HEK293 (cell line): ENCODE measurements around the gene CDCA4.

Experiments
- CTCF ChIA-PET: fragments of 350-600 bp; formaldehyde crosslinking; extraction: SDS; loops from one replicate; lab custom pipeline; 2021; ENCODE audit warnings: antibody characterized with exemption; lab: Yijun Ruan, JAX
- POLR2A ChIA-PET: fragments of 300-600 bp; formaldehyde crosslinking; extraction: SDS; loops from one replicate; lab custom pipeline; 2020; ENCODE audit warnings: antibody characterized with exemption, inconsistent platforms; lab: Yijun Ruan, JAX
- H3K27ac ChIP-seq: fragments of 200-500 bp; sonication (Bioruptor generic); 2 replicates; pipeline ENCODE4 v1.5.1; 2014; ENCODE audit warnings: low read depth, low read length, control low read depth, inconsistent platforms; ENCODE audit errors: extremely low read depth
- H3K36me3 ChIP-seq, 2 experiments: fragments of 200-500 bp in 1 of 2; sonication (Bioruptor generic) in 1 of 2; 1 replicate in 1 of 2; 2 replicates in 1 of 2; pipeline ENCODE4 v1.5.1; 2014 to 2017; ENCODE audit warnings: inconsistent platforms in 2 of 2, low read length in 2 of 2; ENCODE audit not compliant: control insufficient read depth in 2 of 2, insufficient read depth in 1 of 2
- H3K4me1 ChIP-seq: fragments of 200-500 bp; sonication (Bioruptor generic); 2 replicates; pipeline ENCODE4 v1.5.1; 2014; ENCODE audit warnings: mild to moderate bottlenecking, low read length, inconsistent platforms; ENCODE audit not compliant: control insufficient read depth, insufficient read depth
- H3K4me3 ChIP-seq: 2 replicates; pipeline ENCODE4 v1.5.1; 2011; ENCODE audit warnings: low read depth, mild to moderate bottlenecking, control low read depth, low read length, moderate library complexity
- H3K9me3 ChIP-seq: fragments of 200-500 bp; sonication (Bioruptor generic); 2 replicates; pipeline ENCODE4 v1.5.1; 2014; ENCODE audit warnings: low read depth, low read length, inconsistent platforms; ENCODE audit not compliant: control insufficient read depth, insufficient read depth
- GFI1B ChIP-seq: fragments of 450-650 bp; formaldehyde crosslinking; IDR thresholded peaks from 2 replicates; pipeline ENCODE4 v1.5.1; 2016; ENCODE audit warnings: missing biosample characterization, missing genetic modification characterization
- KLF8 ChIP-seq: fragments of 450-650 bp; formaldehyde crosslinking; IDR thresholded peaks from 2 replicates; pipeline ENCODE4 v1.5.1; 2016; ENCODE audit warnings: missing biosample characterization, missing genetic modification characterization
- KLF9 ChIP-seq: fragments of 450-650 bp; formaldehyde crosslinking; IDR thresholded peaks from 2 replicates; pipeline ENCODE4 v1.5.1; 2016; ENCODE audit warnings: missing biosample characterization, missing genetic modification characterization, low read depth
- SP2 ChIP-seq: fragments of 450-650 bp; formaldehyde crosslinking; IDR thresholded peaks from 2 replicates; pipeline ENCODE4 v1.5.1; 2016; ENCODE audit warnings: missing biosample characterization, missing genetic modification characterization
- ZBTB20 ChIP-seq: fragments of 450-650 bp; formaldehyde crosslinking; IDR thresholded peaks from 2 replicates; pipeline ENCODE4 v1.5.1; 2016; ENCODE audit warnings: missing biosample characterization, missing genetic modification characterization
- ZBTB26 ChIP-seq: fragments of 450-650 bp; formaldehyde crosslinking; optimal IDR thresholded peaks from 2 replicates; pipeline ENCODE3; 2016; ENCODE audit warnings: missing biosample characterization, mild to moderate bottlenecking, missing genetic modification characterization
- ZIC2 ChIP-seq: fragments of 450-650 bp; formaldehyde crosslinking; IDR thresholded peaks from 2 replicates; pipeline ENCODE4 v1.5.1; 2016; ENCODE audit warnings: missing biosample characterization, missing genetic modification characterization
- ZNF19 ChIP-seq: fragments of 450-650 bp; formaldehyde crosslinking; IDR thresholded peaks from 2 replicates; pipeline ENCODE4; 2016; ENCODE audit warnings: missing biosample characterization, missing genetic modification characterization, low read depth
- ZNF239 ChIP-seq: fragments of 450-650 bp; formaldehyde crosslinking; IDR thresholded peaks from 2 replicates; pipeline ENCODE4 v1.5.1; 2016; ENCODE audit warnings: missing biosample characterization, missing genetic modification characterization
- ZNF266 ChIP-seq: fragments of 450-650 bp; formaldehyde crosslinking; IDR thresholded peaks from 2 replicates; pipeline ENCODE4 v1.5.1; 2016; ENCODE audit warnings: missing biosample characterization, missing genetic modification characterization, low read depth
- ZNF292 ChIP-seq: fragments of 450-650 bp; formaldehyde crosslinking; IDR thresholded peaks from 2 replicates; pipeline ENCODE4 v1.5.1; 2016; ENCODE audit warnings: low read depth, missing biosample characterization, missing genetic modification characterization, borderline replicate concordance
- ZNF335 ChIP-seq: fragments of 450-650 bp; formaldehyde crosslinking; conservative IDR thresholded peaks from 2 replicates; pipeline ENCODE4 v1.5.1; 2016; ENCODE audit warnings: missing biosample characterization, missing genetic modification characterization
- ZNF366 ChIP-seq: fragments of 450-650 bp; formaldehyde crosslinking; conservative IDR thresholded peaks from 2 replicates; pipeline ENCODE4 v1.5.1; 2016; ENCODE audit warnings: missing biosample characterization, missing genetic modification characterization
- ZNF398 ChIP-seq: fragments of 450-650 bp; formaldehyde crosslinking; IDR thresholded peaks from 2 replicates; pipeline ENCODE4 v1.5.1; 2017; ENCODE audit warnings: missing biosample characterization, missing genetic modification characterization
- ZNF449 ChIP-seq: fragments of 450-650 bp; formaldehyde crosslinking; IDR thresholded peaks from 2 replicates; pipeline ENCODE4 v1.5.1; 2017; ENCODE audit warnings: missing biosample characterization, mild to moderate bottlenecking, missing genetic modification characterization, moderate library complexity
- ZNF558 ChIP-seq: fragments of 450-650 bp; formaldehyde crosslinking; IDR thresholded peaks from 2 replicates; pipeline ENCODE4 v1.5.1; 2016; ENCODE audit warnings: missing biosample characterization, missing genetic modification characterization
- ZNF621 ChIP-seq: fragments of 450-650 bp; formaldehyde crosslinking; IDR thresholded peaks from 2 replicates; pipeline ENCODE4 v1.5.1; 2017; ENCODE audit warnings: missing biosample characterization, missing genetic modification characterization
- ZNF76 ChIP-seq: fragments of 450-650 bp; formaldehyde crosslinking; IDR thresholded peaks from 2 replicates; pipeline ENCODE4; 2016; ENCODE audit warnings: low read depth, missing biosample characterization, missing genetic modification characterization, borderline replicate concordance
- ZSCAN18 ChIP-seq: fragments of 450-650 bp; formaldehyde crosslinking; IDR thresholded peaks from 2 replicates; pipeline ENCODE4 v1.5.1; 2016; ENCODE audit warnings: missing biosample characterization, missing genetic modification characterization
- ZSCAN30 ChIP-seq: fragments of 450-650 bp; IDR thresholded peaks from 2 replicates; pipeline ENCODE4 v1.5.1; 2018; ENCODE audit warnings: missing biosample characterization, mild to moderate bottlenecking, missing genetic modification characterization, moderate library complexity
- TF ChIP-seq, protein P1 (sequence below): fragments of 450-650 bp; formaldehyde crosslinking; conservative IDR thresholded peaks from 2 replicates; pipeline ENCODE4 v1.5.1; 2016; ENCODE audit warnings: low read depth, missing biosample characterization, missing genetic modification characterization
- TF ChIP-seq, protein P2 (sequence below): fragments of 450-650 bp; formaldehyde crosslinking; IDR thresholded peaks from 2 replicates; pipeline ENCODE4 v1.5.1; 2016; ENCODE audit warnings: missing biosample characterization, missing genetic modification characterization

The CDCA4 gene

GRCh38 chr14:105019861-105020814, 745 bp downstream of the CDCA4 start:
- ChIA-PET POLR2A (interaction anchor here (0.9 to 3.1 kb wide), 11 partner anchors 9 to 51 kb away, joined by 3 to 28 read pairs (median 7); partner anchors contain the start of genes AHNAK2 and CLBA1), CTCF (interaction anchor here (0.6 to 7.1 kb wide), 7 partner anchors 25 to 124 kb away, joined by 3 to 59 read pairs (median 3); no protein-coding TSS in a partner anchor)
- Histone ChIP-seq H3K27ac (peak overlapping the region; percentile 99), H3K9me3 (no peaks in the 10 kb centered on the region), H3K4me1 (peaks cover 14% of the 10 kb centered on the region), H3K36me3 (peaks cover 10 to 34% of the 10 kb centered on the region in 2 experiments; a peak in 2 of 3 replicates), H3K4me3 (peak overlapping the region; percentile 96)
- TF ChIP-seq ZNF335 (tag by site-specific recombination): peak; percentile 67
- TF ChIP-seq GFI1B (tag by site-specific recombination): 0 out of 2 replicates have a peak, but pooled peaks have one; percentile 4
- peak; percentile 62 for TF ChIP-seq ZBTB26 (tag by site-specific recombination)
- no peak for TF ChIP-seq ZNF19 (tag by site-specific recombination)
- TF ChIP-seq ZNF621 (tag by site-specific recombination): no peak
- TF ChIP-seq ZNF239 (tag by site-specific recombination): no peak
- peak; percentile 46; the same call in 1 of the 2 replicates for TF ChIP-seq ZNF449 (tag by site-specific recombination)
- 0 out of 2 replicates have a peak, but pooled peaks have one; percentile 17 for TF ChIP-seq SP2
- TF ChIP-seq ZNF292 (tag by site-specific recombination): no peak
- peak; percentile 73; the same call in 1 of the 2 replicates for TF ChIP-seq ZBTB20 (tag by site-specific recombination)
- 0 out of 2 replicates have a peak, but pooled peaks have one; percentile 18 for TF ChIP-seq ZNF76 (tag by site-specific recombination)
- peak; percentile 11; the same call in 1 of the 2 replicates for TF ChIP-seq ZSCAN30 (tag by site-specific recombination)
- TF ChIP-seq, protein P1, sequence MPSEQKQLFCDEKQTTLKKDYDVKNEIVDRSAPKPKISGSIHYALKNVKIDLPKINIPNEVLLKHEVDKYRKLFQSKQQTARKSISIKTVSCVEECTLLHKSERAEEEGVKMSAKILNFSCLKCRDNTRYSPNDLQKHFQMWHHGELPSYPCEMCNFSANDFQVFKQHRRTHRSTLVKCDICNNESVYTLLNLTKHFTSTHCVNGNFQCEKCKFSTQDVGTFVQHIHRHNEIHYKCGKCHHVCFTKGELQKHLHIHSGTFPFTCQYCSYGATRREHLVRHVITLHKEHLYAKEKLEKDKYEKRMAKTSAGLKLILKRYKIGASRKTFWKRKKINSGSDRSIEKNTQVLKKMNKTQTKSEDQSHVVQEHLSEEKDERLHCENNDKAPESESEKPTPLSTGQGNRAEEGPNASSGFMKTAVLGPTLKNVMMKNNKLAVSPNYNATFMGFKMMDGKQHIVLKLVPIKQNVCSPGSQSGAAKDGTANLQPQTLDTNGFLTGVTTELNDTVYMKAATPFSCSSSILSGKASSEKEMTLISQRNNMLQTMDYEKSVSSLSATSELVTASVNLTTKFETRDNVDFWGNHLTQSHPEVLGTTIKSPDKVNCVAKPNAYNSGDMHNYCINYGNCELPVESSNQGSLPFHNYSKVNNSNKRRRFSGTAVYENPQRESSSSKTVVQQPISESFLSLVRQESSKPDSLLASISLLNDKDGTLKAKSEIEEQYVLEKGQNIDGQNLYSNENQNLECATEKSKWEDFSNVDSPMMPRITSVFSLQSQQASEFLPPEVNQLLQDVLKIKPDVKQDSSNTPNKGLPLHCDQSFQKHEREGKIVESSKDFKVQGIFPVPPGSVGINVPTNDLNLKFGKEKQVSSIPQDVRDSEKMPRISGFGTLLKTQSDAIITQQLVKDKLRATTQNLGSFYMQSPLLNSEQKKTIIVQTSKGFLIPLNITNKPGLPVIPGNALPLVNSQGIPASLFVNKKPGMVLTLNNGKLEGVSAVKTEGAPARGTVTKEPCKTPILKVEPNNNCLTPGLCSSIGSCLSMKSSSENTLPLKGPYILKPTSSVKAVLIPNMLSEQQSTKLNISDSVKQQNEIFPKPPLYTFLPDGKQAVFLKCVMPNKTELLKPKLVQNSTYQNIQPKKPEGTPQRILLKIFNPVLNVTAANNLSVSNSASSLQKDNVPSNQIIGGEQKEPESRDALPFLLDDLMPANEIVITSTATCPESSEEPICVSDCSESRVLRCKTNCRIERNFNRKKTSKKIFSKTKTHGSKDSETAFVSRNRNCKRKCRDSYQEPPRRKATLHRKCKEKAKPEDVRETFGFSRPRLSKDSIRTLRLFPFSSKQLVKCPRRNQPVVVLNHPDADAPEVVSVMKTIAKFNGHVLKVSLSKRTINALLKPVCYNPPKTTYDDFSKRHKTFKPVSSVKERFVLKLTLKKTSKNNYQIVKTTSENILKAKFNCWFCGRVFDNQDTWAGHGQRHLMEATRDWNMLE: no peak
- no peak for TF ChIP-seq ZNF558
- peak; percentile 63 for TF ChIP-seq ZIC2 (tag by site-specific recombination)
- 0 out of 2 replicates have a peak, but pooled peaks have one; percentile 4 for TF ChIP-seq ZNF398 (tag by site-specific recombination)
- TF ChIP-seq ZNF266 (tag by site-specific recombination): no peak
- 0 out of 2 replicates have a peak, but pooled peaks have one; percentile 13 for TF ChIP-seq KLF8
- TF ChIP-seq ZSCAN18 (tag by site-specific recombination): no peak
- TF ChIP-seq, protein P2, sequence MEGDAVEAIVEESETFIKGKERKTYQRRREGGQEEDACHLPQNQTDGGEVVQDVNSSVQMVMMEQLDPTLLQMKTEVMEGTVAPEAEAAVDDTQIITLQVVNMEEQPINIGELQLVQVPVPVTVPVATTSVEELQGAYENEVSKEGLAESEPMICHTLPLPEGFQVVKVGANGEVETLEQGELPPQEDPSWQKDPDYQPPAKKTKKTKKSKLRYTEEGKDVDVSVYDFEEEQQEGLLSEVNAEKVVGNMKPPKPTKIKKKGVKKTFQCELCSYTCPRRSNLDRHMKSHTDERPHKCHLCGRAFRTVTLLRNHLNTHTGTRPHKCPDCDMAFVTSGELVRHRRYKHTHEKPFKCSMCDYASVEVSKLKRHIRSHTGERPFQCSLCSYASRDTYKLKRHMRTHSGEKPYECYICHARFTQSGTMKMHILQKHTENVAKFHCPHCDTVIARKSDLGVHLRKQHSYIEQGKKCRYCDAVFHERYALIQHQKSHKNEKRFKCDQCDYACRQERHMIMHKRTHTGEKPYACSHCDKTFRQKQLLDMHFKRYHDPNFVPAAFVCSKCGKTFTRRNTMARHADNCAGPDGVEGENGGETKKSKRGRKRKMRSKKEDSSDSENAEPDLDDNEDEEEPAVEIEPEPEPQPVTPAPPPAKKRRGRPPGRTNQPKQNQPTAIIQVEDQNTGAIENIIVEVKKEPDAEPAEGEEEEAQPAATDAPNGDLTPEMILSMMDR (tag by site-specific recombination): 0 out of 2 replicates have a peak, but pooled peaks have one; percentile 54
- TF ChIP-seq KLF9 (tag by site-specific recombination): 0 out of 2 replicates have a peak, but pooled peaks have one; percentile 27
- no peak for TF ChIP-seq ZNF366 (tag by site-specific recombination)
